GM12878 (cell line): ENCODE results near the gene RUFY3. TPM values are rescaled to one million over a fixed set of nuclear protein-coding genes. Genes with fewer than 3 reads are reported as not detected.

Source experiments
- CBX5 ChIP-seq: sonication (generic); IDR thresholded peaks from 2 replicates; pipeline ENCODE4 v1.6.1; 2016; ENCODE audit warnings: low read depth, moderate library complexity, mild to moderate bottlenecking, inconsistent platforms
- ETV6 ChIP-seq, 2 experiments: fragments of 450-650 bp in 1 of 2; IDR thresholded peaks in 1 of 2; conservative IDR thresholded peaks in 1 of 2; 2 replicates each; pipeline ENCODE4 v1.6.1; 2014; ENCODE audit warnings: antibody characterized with exemption in 1 of 2, borderline replicate concordance in 1 of 2, low read depth in 1 of 2, mild to moderate bottlenecking in 1 of 2, moderate library complexity in 1 of 2
- FOXK2 ChIP-seq: fragments of 450-650 bp; IDR thresholded peaks from 2 replicates; pipeline ENCODE4 v1.6.1; 2017; ENCODE audit warnings: mild to moderate bottlenecking, moderate library complexity
- GABPA ChIP-seq: IDR thresholded peaks from 2 replicates; pipeline ENCODE4 v1.6.1; 2014; ENCODE audit warnings: antibody characterized with exemption, low read depth, mild to moderate bottlenecking, inconsistent platforms
- HCFC1 ChIP-seq: fragments of 150-350 bp; IDR thresholded peaks from 2 replicates; pipeline ENCODE4 v1.6.1; 2014; ENCODE audit warnings: low read length
- HDAC2 ChIP-seq: fragments of 200-600 bp; sonication (generic); IDR thresholded peaks from 2 replicates; pipeline ENCODE4 v1.6.1; 2017
- HDGF ChIP-seq: fragments of 450-650 bp; IDR thresholded peaks from 2 replicates; pipeline ENCODE4 v1.6.1; 2016; ENCODE audit warnings: antibody characterized with exemption
- MTA3 ChIP-seq: IDR thresholded peaks from 2 replicates; pipeline ENCODE4 v1.6.1; 2012; ENCODE audit warnings: low read length, inconsistent platforms, borderline replicate concordance
- NBN ChIP-seq: fragments of 450-650 bp; IDR thresholded peaks from 2 replicates; pipeline ENCODE4 v1.6.1; 2016
- POLR2AphosphoS2 ChIP-seq: IDR thresholded peaks from 2 replicates; pipeline ENCODE4 v1.6.1; 2011; ENCODE audit warnings: low read depth, mild to moderate bottlenecking, low read length, improper control_type of control experiment, moderate library complexity
- RELA ChIP-seq: fragments of 450-650 bp; IDR thresholded peaks from 2 replicates; pipeline ENCODE4 v1.8.0; 2014; ENCODE audit warnings: borderline replicate concordance; ENCODE audit not compliant: partially characterized antibody
- RFX5 ChIP-seq: IDR thresholded peaks from 2 replicates; pipeline ENCODE4 v1.6.1; 2011; ENCODE audit warnings: low read depth, low read length, improper control_type of control experiment
- SIX5 ChIP-seq: IDR thresholded peaks from 2 replicates; pipeline ENCODE4 v1.6.1; 2011; ENCODE audit warnings: mild to moderate bottlenecking, low read depth, low read length, moderate library complexity; ENCODE audit not compliant: severe bottlenecking
- SP1 ChIP-seq: IDR thresholded peaks from one replicate; pipeline ENCODE4 v1.6.1; 2011; ENCODE audit warnings: low read depth, low read length
- SUZ12 ChIP-seq: fragments of 200-600 bp; sonication (generic); IDR thresholded peaks from one replicate; pipeline ENCODE4 v1.6.1; 2018; ENCODE audit warnings: antibody characterized with exemption, mild to moderate bottlenecking; ENCODE audit not compliant: unreplicated experiment
- ZNF207 ChIP-seq: fragments of 450-650 bp; IDR thresholded peaks from 2 replicates; pipeline ENCODE4 v1.6.1; 2014; ENCODE audit warnings: antibody characterized with exemption, mild to moderate bottlenecking, borderline replicate concordance
- polyA plus RNA-seq, 11 experiments: library from polyadenylated mRNA; depleted of rRNA in 4 of 11; unstranded in 6 of 11; stranded (reverse) in 5 of 11; fragments of >200 nt; fragmentation: Nextera tagmentation in 4 of 11; fragmentation: Illumina TruSeq in 1 of 11; extraction: Ambion mirVana in 4 of 11; extraction: Trizol in 1 of 11; gene quantifications; 1 replicate in 1 of 11; 2 replicates in 10 of 11; pipeline versions ENCODE4 v1.2.1 to v1.2.3, GENCODE V29; 2011 to 2016; ENCODE audit warnings: inconsistent platforms in 2 of 11, missing spikeins in 2 of 11, low read depth in 1 of 11
- total RNA-seq, 4 experiments: library from RNA; depleted of rRNA in 3 of 4; stranded (reverse); fragments of >200 nt in 3 of 4; fragmentation: Illumina TruSeq in 1 of 4; extraction: Trizol in 1 of 4; gene quantifications; 2 replicates each; pipeline versions ENCODE4 v1.2.1 to v1.2.3, GENCODE V29; 2013 to 2021
- TF ChIP-seq, protein P1 (sequence below): fragments of 450-650 bp; conservative IDR thresholded peaks from 2 replicates; pipeline ENCODE4 v1.6.1; 2017; ENCODE audit warnings: mild to moderate bottlenecking, moderate library complexity
- TF ChIP-seq, protein P2 (sequence below): fragments of 450-650 bp; IDR thresholded peaks from 2 replicates; pipeline ENCODE4 v1.6.1; 2017; ENCODE audit warnings: antibody characterized with exemption, mild to moderate bottlenecking, moderate library complexity

Gene RUFY3
- total and polyA plus RNA-seq, 10 of the 15 experiments (the other 5 are each of a cell fraction or from before 2014, with no cell fraction given): 5.1 to 28.3 (median 13.1) TPM

DNA sequence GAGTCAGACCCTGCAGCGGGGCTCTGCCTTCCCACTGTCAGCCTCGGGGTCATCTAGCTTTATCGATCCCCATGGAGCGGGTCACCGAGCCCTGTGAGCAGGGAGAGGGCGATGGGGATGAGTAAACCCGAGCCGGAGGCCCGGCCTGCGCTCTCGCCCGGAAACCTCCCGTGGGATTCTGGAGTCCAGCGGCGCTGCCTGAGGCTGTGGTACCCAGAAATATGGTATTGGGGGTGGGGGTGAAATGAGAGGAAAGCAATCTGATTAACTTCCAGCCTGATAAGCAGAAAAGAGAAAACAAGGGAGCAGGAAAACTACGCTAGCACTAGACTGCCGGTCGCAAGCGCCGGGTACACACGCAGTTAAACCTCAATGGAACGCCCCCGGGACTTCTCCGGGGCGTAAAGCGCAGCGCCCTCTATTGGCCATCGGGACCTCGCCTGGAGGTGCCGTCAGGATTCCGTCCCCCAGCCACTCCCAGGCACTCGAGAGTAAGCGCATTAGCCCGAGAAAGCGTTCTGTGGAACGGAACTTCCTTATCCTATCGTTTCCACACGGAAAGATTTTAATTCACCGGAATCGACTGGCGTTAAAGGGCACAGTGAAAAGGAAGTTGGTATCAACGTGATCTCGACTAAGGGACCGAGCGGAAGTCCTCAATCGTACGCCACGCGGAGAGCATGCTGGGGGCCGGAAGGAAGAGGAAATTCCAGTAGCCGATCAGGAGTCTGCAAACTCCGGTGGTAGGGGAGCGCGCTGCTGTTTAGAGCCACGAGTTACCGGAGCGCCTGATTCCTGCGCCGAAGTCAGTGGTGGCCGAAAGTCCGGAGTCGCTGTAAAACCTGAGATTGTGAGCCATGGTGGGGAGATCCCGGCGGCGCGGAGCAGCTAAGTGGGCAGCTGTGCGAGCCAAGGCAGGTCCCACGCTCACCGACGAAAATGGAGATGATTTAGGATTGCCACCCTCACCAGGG, 33.7 kb upstream of the RUFY3 start, which contains the start of gene UTP3 (continued):
- TF ChIP-seq FOXK2 (no peak), SP1 (no peak), HCFC1 (peak; percentile 77), NBN (peak; percentile 98), ZNF207 (peak; percentile 93), SUZ12 (no peak), RFX5 (no peak), RELA (peak; percentile 86), HDAC2 (no peak), MTA3 (no peak), POLR2AphosphoS2 (peak; percentile 65; the same call in 1 of the 2 replicates), ETV6 (conservative IDR thresholded peaks at IDR 0.05 in 1 of 2, IDR thresholded peaks at IDR 0.05 in 1 of 2; ENCODE audit: borderline replicate concordance in 1 of 2, low read depth in 1 of 2) (peak; percentile 66 to 94; a peak in 2 of 4 replicates), HDGF (no peak), GABPA (peak; percentile 99), SIX5 (peak; percentile 73), CBX5 (peak; percentile 91)
- TF ChIP-seq, protein P1, sequence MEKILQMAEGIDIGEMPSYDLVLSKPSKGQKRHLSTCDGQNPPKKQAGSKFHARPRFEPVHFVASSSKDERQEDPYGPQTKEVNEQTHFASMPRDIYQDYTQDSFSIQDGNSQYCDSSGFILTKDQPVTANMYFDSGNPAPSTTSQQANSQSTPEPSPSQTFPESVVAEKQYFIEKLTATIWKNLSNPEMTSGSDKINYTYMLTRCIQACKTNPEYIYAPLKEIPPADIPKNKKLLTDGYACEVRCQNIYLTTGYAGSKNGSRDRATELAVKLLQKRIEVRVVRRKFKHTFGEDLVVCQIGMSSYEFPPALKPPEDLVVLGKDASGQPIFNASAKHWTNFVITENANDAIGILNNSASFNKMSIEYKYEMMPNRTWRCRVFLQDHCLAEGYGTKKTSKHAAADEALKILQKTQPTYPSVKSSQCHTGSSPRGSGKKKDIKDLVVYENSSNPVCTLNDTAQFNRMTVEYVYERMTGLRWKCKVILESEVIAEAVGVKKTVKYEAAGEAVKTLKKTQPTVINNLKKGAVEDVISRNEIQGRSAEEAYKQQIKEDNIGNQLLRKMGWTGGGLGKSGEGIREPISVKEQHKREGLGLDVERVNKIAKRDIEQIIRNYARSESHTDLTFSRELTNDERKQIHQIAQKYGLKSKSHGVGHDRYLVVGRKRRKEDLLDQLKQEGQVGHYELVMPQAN: peak; percentile 79
- TF ChIP-seq, protein P2, sequence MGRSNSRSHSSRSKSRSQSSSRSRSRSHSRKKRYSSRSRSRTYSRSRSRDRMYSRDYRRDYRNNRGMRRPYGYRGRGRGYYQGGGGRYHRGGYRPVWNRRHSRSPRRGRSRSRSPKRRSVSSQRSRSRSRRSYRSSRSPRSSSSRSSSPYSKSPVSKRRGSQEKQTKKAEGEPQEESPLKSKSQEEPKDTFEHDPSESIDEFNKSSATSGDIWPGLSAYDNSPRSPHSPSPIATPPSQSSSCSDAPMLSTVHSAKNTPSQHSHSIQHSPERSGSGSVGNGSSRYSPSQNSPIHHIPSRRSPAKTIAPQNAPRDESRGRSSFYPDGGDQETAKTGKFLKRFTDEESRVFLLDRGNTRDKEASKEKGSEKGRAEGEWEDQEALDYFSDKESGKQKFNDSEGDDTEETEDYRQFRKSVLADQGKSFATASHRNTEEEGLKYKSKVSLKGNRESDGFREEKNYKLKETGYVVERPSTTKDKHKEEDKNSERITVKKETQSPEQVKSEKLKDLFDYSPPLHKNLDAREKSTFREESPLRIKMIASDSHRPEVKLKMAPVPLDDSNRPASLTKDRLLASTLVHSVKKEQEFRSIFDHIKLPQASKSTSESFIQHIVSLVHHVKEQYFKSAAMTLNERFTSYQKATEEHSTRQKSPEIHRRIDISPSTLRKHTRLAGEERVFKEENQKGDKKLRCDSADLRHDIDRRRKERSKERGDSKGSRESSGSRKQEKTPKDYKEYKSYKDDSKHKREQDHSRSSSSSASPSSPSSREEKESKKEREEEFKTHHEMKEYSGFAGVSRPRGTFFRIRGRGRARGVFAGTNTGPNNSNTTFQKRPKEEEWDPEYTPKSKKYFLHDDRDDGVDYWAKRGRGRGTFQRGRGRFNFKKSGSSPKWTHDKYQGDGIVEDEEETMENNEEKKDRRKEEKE: no peak
